NOMO-1 (cell line): Measurements from ENCODE around the gene DBI.
A peak's percentile ranks its signal among the peaks of the same experiment; 100 is the strongest.
"Not testable (repeated sequence)": the region's sequence is repeated elsewhere in the genome, so short reads cannot be mapped to it uniquely, and the experiment has no call there.

Source experiments
- DNase-seq, 2 experiments: peaks; one replicate each; lab custom pipeline; 2025; ENCODE audit not compliant: unreplicated experiment in 2 of 2; lab: John Stamatoyannopoulos, UW

The DBI gene

GRCh38 chr2:119364798-119365197, 2.0 kb upstream of the DBI start:
- DNase-seq = no peak

DNA sequence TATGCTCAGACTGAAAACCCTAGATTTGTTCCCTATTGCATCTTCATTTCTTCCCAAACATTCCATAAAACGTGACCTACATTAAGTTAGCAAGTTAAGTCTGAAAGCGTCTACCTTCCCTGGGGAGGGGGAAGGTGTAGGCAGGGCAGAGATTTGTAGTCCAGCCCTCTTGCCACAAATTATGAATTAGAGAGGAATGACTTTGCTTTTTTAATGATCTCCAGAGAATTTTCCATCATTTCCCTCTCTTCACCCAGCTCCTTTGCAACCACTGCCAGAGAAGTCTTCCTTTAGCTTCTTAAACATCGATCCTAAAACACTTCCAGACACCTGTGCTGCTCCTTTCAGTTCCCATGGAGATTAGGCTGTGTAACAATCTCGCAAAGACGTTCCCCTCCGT, 1.3 kb upstream of the DBI start:
- DNase-seq = no peak

GRCh38 chr2:119366161-119366648, 572 bp upstream of the DBI start:
- DNase-seq = peak; percentile 18 to 50

DNA sequence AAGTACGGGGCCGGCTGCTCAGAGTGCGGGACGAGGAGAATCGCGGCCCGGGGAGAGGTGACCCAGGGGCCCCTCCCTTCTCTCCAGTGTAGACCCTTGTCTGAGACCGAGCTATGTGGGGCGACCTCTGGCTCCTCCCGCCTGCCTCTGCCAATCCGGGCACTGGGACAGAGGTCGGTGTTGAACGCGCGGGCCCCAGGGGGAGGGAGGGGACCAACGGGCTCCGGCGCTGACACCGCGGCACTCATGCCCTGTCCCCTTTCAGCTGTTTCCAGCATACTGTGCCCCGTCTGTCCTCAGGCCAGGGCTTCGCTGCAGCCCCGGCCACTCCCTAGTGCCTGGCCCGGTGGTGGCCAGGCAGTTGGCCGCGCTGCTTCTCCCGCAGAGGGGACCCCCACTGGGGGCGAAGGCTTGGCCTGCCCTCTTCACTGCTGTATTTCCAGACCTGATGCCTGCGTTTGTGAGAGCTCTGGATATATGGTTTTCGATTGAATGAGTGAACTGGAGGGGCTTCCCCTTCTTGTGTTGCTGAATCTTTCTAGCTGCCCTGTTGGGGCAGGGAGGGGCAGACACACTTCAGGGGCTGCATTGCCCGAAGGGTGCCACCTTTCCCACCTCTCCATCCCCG, 809 bp downstream of the DBI start:
- peak; percentile 17 to 29 for DNase-seq

GRCh38 chr2:119369845-119370244, 3.1 kb downstream of the DBI start:
- DNase-seq = no peak

GRCh38 chr2:119371111-119371510, 4.3 kb downstream of the DBI start:
- no peak for DNase-seq

DNA sequence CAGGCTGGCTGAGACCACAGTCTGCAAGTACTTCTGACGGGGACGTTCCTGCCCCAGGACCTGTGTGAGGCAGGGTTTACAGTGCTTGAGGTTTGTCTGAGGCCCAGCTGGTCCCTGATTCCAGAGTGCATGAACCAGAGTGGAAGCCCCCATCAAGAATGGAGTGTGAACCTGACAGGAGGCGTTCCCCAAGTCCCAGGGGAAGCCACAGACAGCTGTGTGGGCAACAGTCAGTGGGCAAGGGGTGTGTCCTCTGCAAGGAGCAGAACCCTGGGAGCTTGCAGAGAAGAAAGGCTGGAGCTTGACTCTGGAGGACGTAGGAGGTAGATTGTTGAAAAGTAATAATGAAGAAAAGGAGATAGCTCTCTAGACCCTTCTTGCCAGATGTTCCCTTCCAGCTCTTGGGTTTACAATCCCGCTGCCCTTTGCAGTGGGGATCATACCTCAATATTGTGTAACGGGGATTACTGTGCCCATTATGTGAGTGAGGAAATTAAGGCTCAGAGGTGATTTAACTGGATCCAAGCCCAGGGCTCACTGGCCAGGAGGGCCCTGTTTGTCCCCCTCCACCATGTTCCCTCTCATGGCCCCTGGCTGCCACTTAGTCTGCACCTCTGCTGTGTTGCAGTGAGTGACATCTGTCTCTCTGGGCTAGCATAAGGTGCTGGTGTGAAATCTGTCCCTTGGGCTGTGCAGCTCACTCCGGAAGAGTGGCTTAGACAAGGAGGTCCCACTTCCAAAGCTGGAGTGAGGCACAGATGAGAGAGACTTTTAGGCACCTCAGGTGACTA, 6.2 kb downstream of the DBI start:
- DNase-seq = no peak

DNA sequence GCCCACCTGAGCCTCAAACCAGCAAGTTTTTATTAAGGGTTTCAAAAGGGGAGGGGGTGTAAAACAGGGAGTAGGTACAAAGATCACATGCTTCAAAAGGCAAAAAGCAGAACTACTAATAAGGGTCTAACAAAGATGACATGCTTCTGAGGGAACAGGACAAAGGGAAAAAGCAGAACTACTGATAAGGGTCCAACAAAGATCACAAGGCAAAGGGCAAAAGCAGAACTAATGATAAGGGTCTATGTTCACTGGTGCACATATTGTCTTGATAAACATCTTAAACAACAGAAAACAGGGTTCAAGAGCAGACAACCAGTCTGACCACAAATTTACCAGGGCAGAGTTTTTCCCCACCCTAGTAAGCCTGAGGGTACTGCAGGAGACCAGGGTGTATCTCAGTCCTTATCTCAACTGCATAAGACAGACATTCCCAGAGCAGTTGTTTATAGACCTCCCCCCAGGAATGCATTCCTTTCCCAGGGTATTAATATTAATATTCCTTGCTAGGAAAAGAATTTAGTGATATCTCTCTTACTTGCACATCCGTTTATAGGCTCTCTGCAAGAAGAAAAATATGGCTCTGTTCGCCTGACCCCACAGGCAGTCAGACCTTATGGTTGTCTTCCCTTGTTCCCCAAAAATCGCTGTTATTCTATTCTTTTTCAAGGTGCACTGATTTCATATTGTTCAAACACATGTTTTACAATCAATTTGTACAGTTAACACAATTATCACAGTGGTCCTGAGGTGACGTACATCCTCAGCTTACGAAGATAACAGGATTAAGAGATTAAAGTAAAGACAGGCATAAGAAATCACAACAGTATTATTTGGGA, 7.3 kb downstream of the DBI start:
- not testable (repeated sequence) for DNase-seq

GRCh38 chr2:119376406-119376805, 9.6 kb downstream of the DBI start:
- not testable (repeated sequence) for DNase-seq

GRCh38 chr2:119376810-119377209, 10.0 kb downstream of the DBI start:
- no peak for DNase-seq

GRCh38 chr2:119377294-119377992, 10.7 kb downstream of the DBI start:
- peak; percentile 20 to 25 for DNase-seq

DNA sequence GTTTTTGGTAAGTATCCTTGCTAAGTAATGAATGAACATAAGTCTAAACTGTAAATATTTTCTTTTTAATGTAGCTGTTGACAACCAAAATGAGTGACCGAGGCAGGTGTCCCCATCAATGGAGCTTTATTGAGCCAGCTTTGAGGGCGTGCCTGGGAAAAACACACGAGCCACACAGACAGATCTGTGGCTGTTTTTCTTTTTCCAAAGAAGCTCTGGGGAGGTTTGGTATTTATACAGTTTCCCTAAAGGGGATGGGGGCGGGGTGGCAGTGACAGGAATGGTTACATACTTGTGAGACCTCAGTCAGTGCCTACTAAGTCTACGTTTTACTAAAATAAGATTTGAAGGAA, 11.2 kb downstream of the DBI start:
- DNase-seq = no peak

DNA sequence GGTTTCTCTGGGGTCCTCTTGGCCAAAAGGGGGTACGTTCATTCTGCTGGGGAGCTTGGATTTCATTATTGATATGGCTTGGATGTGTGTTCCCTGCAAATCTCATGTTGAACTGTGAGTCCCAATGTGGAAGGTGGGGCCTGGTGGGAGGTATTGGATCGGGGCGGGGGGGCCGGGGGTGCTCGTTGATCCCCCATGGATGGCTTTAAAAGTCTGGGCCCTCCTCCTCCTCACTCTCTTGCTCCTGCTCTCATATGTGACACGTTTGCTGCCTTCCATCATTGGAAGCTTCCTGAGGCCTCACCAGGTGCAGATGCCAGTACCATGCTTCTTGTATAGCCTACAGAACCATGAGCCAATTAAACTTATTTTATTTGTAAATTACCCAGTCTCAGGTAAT, 11.8 kb downstream of the DBI start:
- DNase-seq = no peak

DNA sequence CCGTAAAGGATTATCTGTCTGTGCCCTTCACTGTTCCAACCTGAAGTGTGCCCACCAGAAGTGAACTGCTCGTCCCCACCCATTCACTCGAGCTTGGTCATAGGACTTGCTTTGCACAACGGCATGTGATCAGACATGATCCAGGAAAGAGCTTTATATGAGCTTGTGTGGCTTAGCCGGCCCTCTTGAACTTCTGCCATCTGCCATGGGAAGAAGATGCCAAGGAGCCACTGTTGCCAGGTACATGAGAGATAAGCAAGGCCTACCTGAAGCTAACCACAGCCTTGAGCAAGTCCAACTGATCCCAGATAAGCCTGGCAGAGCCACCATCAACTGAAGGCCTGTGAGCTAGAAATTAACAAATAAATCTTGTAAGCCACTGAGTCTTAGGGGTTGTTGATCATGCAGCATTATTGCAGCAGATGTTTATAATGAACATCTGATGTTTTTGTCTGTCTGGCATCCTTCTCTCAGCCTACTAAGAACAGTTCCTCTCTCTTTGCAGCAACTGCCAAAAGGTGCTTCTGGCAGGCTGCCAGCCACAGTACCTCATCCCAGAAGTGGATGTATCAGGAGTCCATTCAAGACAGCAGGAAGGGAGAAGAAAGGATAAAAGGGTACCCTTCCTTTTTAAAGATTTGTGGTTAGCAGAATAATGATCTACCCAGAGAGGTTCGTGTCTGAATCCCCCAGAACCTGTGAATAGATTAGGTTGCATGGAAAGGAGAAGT, 16.8 kb downstream of the DBI start:
- no peak for DNase-seq

DNA sequence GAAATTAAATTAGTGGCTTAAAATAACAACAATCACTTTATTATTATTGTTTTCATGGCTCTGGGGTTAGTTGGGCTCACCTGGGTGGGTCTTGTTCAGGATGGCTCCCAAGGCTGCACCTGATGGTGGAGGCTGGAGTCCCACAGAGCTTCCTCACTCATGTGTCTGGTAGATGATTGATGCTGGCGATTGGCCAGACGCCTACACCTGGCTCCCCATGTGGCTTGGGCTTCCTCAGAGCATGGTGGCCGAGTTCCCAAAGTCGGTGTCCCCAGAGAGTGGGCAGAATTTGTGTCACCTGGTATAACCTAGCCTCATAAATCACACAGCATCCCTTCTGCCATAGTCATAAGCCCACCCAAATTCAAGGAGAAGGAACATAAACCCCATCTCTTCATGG, 18.2 kb downstream of the DBI start:
- DNase-seq = no peak

DNA sequence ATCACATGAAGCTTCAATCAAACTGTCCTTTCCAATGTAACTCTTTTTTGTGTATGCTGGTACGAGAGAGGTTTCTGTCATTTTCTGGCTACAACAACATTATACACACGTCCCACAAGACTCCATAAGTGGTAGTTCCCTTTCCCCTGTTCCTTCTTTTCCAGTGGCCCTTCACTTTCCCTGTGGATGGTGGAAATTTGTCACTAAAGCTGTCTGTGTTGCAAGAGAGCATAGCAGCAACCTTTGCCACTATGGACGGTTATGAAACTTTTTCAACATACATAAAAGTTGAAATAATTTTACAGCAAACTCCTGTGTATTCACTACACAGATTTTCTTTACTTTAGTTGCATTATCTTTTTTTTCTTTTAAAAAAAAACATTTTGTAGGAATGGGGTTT, 18.7 kb downstream of the DBI start:
- no peak for DNase-seq

DNA sequence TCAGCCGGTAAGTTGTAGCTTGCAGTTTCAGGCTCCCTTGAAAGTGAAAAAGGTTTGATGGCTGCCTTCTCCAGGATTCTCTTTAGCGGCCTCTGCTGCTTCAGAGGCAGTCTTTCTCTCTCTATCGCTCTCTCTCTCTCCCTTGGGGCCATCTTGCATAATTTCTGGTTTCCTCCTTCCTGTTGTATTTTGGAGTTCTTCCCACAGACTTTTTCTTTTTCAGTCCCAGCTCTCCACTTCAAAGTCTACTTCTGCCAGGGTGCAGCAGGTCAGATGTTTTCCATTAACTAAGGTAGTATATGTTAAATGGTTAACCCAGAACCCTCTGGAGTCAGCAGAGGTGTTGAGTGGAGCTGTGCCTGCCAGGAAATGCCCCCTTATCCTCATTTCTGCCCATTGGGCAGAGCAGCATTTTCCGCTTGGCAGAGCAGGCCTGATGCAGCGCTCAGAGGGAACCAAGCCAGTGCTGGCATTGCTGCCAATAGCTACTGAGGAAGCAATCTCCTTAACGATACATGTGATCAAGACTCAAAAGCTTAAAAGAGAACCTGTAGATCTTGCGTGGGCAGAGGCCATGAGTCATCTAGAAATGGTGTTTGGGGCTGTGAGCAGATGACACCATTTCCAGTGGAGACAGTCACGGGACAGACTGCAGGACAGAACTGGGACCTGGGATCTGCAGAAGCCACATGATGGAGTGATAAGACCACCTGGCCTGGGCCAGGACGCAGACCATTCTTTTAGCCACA, 20.8 kb downstream of the DBI start:
- DNase-seq = peak; percentile 59 to 71

DNA sequence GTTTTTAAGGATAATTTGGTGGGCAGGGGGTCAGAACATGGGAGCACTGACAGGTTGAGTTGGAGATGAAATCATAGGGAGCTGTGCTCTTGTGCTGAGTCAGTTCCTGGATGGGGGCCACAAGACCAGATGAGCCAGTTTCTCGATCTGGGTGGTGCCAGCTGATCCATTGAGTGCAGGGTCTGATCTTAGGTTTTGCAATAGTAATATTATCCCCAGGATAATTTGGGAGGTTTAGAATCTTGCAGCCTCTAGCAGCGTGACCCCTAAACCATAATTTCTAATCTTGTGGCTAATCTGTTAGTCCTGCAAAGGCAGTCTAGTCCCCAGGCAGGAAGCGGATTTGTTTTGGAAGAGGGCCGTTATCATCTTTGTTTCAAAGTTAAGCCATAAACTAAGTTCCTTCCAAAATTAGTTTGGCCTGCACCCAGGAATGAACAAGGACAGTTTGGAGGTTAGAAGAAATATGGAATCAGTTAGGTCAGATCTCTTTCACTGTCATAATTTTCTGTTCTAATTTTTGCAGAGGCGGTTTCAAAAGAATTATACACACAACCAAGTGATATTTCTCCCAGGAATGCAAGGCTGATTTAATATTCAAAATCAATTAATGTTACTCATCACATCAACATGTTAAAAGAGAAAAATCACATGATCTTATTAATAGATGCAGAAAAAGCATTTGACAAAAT, 23.0 kb downstream of the DBI start:
- no peak for DNase-seq
